Endothelial cell (in vitro differentiated cells): ENCODE measurements around the gene ARPC2. TPM values are rescaled to one million over a fixed set of nuclear protein-coding genes. Genes with fewer than 3 reads are reported as not detected.

ENCODE experiments used
- DNase-seq: peaks from one replicate; pipeline ENCODE4 v3.0.0; 2021; ENCODE audit warnings: low spot score
- H3K27ac Mint-ChIP-seq: one replicate; pipeline ENCODE4 v1.8.0; 2021; ENCODE audit warnings: mixed read lengths, inconsistent platforms; ENCODE audit not compliant: unreplicated experiment
- H3K27me3 Mint-ChIP-seq: one replicate; pipeline ENCODE4 v1.8.0; 2021; ENCODE audit warnings: mild to moderate bottlenecking, moderate library complexity, mixed read lengths, inconsistent platforms; ENCODE audit not compliant: unreplicated experiment
- H3K36me3 Mint-ChIP-seq: one replicate; pipeline ENCODE4 v1.8.0; 2021; ENCODE audit warnings: mild to moderate bottlenecking, low read depth, mixed read lengths, inconsistent platforms; ENCODE audit not compliant: unreplicated experiment
- H3K4me1 Mint-ChIP-seq: one replicate; pipeline ENCODE4 v1.8.0; 2021; ENCODE audit warnings: mild to moderate bottlenecking, mixed read lengths, inconsistent platforms; ENCODE audit not compliant: unreplicated experiment
- H3K4me3 Mint-ChIP-seq: one replicate; pipeline ENCODE4 v1.8.0; 2021; ENCODE audit warnings: mild to moderate bottlenecking, mixed read lengths, inconsistent platforms; ENCODE audit not compliant: unreplicated experiment
- H3K9me3 Mint-ChIP-seq: one replicate; pipeline ENCODE4 v1.8.0; 2021; ENCODE audit warnings: mixed read lengths, inconsistent platforms; ENCODE audit not compliant: unreplicated experiment
- total RNA-seq: library from RNA; stranded (reverse); fragmentation: NEBNext Ultra II Directional; extraction: Animal tissue kit (Norgen Biotek cat#: 25700); gene quantifications from one replicate; pipeline ENCODE4 v1.2.1, GENCODE V29; 2021; ENCODE audit not compliant: unreplicated experiment
- TF ChIP-seq, protein P1 (sequence below): fragments of 200-600 bp; sonication (generic); IDR thresholded peaks from one replicate; pipeline ENCODE4 v1.5.0; 2021; ENCODE audit warnings: antibody characterized with exemption; ENCODE audit not compliant: unreplicated experiment

Gene ARPC2
- total RNA-seq, 1 donor from 2014 or later, result 468 TPM

DNA sequence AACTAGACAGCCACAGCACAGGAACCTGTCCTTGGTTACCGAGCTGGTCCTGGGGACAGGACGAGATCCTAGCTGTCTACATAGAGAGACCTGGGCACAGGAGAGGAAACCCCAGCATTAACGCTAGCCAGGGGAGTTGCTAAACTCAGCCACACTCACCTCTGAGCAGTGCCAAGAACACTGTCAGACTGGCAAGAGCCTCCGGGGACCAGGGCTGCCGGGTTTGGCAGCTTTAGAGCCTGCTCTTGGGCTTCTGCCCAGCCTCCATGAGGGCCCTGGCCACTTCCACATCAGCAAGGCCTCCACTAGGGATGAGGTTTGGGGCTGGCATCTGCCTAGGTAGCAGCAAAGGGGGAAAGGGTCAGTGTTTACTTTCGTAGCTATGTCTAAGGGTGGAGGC is 68.6 kb downstream of the ARPC2 start:
- Mint-ChIP-seq H3K4me3 (no peak overlapping the region), H3K36me3 (peaks cover 18% of the 10 kb centered on the region), H3K4me1 (peaks cover 41% of the 10 kb centered on the region), H3K27me3 (peaks cover 14% of the 10 kb centered on the region), H3K27ac (no peak overlapping the region), H3K9me3 (no peaks in the 10 kb centered on the region)
- TF ChIP-seq, protein P1, sequence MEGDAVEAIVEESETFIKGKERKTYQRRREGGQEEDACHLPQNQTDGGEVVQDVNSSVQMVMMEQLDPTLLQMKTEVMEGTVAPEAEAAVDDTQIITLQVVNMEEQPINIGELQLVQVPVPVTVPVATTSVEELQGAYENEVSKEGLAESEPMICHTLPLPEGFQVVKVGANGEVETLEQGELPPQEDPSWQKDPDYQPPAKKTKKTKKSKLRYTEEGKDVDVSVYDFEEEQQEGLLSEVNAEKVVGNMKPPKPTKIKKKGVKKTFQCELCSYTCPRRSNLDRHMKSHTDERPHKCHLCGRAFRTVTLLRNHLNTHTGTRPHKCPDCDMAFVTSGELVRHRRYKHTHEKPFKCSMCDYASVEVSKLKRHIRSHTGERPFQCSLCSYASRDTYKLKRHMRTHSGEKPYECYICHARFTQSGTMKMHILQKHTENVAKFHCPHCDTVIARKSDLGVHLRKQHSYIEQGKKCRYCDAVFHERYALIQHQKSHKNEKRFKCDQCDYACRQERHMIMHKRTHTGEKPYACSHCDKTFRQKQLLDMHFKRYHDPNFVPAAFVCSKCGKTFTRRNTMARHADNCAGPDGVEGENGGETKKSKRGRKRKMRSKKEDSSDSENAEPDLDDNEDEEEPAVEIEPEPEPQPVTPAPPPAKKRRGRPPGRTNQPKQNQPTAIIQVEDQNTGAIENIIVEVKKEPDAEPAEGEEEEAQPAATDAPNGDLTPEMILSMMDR, result no peak
- no peak for DNase-seq

- peak overlapping the region; percentile 57 for H3K4me3 Mint-ChIP-seq
- no peaks in the 10 kb centered on the region for H3K9me3 Mint-ChIP-seq
- H3K36me3 Mint-ChIP-seq, result peaks cover 14% of the 10 kb centered on the region
- H3K27ac Mint-ChIP-seq, result peak overlapping the region; percentile 85
- peaks cover 14% of the 10 kb centered on the region for H3K27me3 Mint-ChIP-seq
- DNase-seq, result peak; percentile 69
- H3K4me1 Mint-ChIP-seq, result peaks cover 50% of the 10 kb centered on the region
- TF ChIP-seq, protein P1, result no peak
Observed at GRCh38 chr2:218286570-218287459, 69.8 kb downstream of the ARPC2 start.

DNA sequence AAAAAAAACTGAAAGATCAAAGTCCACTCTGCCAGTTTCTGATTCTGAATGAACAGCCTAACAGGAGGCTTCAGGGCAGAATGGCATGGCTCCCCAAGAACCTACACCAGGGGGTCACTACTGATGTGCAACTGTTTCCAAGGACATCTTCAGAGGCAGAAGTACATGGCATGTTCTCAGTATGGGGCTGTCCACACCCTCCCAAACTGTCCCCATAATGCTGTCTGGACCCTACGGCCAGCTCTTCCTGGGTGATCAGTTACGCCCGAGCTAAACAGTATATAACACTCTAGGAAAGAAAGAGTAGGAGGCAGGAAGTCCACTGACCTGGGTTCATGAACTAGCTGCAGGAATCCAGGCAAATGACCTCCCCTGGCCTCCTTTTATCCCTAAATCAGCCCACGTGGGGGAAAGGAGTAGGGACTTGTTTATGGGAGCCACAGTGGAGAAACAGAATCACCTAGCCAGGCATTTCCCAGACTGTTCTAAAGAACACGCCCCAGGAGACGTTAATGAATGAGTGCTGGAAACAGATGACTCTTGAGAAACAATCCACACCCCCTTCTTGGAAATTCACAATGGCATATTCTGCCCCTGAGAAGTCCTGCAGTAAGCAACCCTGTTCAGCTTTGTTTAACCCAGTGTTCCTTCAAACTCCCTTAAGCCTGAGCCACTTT is 72.8 kb downstream of the ARPC2 start:
- DNase-seq, result no peak
- H3K9me3 Mint-ChIP-seq, result no peaks in the 10 kb centered on the region
- peaks cover 54% of the 10 kb centered on the region for H3K4me1 Mint-ChIP-seq
- peak overlapping the region; percentile 57 for H3K4me3 Mint-ChIP-seq
- peaks cover 9% of the 10 kb centered on the region for H3K27me3 Mint-ChIP-seq
- H3K36me3 Mint-ChIP-seq, result peaks cover 13% of the 10 kb centered on the region
- TF ChIP-seq, protein P1, result no peak
- peak overlapping the region; percentile 72 for H3K27ac Mint-ChIP-seq

GRCh38 chr2:218290316-218291261 is 73.6 kb downstream of the ARPC2 start:
- no peak for DNase-seq
- peak overlapping the region; percentile 87 for H3K4me3 Mint-ChIP-seq
- no peaks in the 10 kb centered on the region for H3K9me3 Mint-ChIP-seq
- peaks cover 10% of the 10 kb centered on the region for H3K36me3 Mint-ChIP-seq
- TF ChIP-seq, protein P1, result no peak
- peaks cover 53% of the 10 kb centered on the region for H3K4me1 Mint-ChIP-seq
- H3K27me3 Mint-ChIP-seq, result peaks cover 9% of the 10 kb centered on the region
- peak overlapping the region; percentile 72 for H3K27ac Mint-ChIP-seq
